Mucosa of descending colon (tissue), 3 donors: Measurements from ENCODE around the gene COL12A1. TPM values are rescaled to one million over a fixed set of nuclear protein-coding genes. Genes with fewer than 3 reads are reported as not detected.

Experiments used
- ATAC-seq: fragments of 200-7000 bp; cut with Tn5 transposase; one replicate; pipeline ENCODE4 v1.9.1; 2020; ENCODE audit warnings: mild to moderate bottlenecking, moderate library complexity
- DNase-seq, 3 donors: peaks; one replicate each; pipeline ENCODE4 v3.0.0-alpha.2; 2020
- H3K36me3 ChIP-seq: fragments of 200-600 bp; one replicate; pipeline ENCODE4 v1.8.0; 2021; ENCODE audit warnings: low read depth, mild to moderate bottlenecking
- H3K4me1 ChIP-seq: fragments of 200-600 bp; one replicate; pipeline ENCODE4 v1.8.0; 2021; ENCODE audit warnings: low read depth, mild to moderate bottlenecking
- H3K4me3 ChIP-seq: fragments of 200-600 bp; one replicate; pipeline ENCODE4 v1.8.0; 2021; ENCODE audit warnings: mild to moderate bottlenecking
- H3K9me3 ChIP-seq: fragments of 200-600 bp; one replicate; pipeline ENCODE4 v1.8.0; 2021; ENCODE audit warnings: mild to moderate bottlenecking
- intact Hi-C, 2 donors: fragments of 100-400 bp; cut with DNase I in 1 of 2; cut with micrococcal nuclease in 1 of 2; formaldehyde crosslinking; loops; one replicate each; pipeline versions ENCODE4 v1.11.0 to v1.11.1; 2022; cut with DNase I, micrococcal nuclease
- total RNA-seq, 3 donors: library from RNA; stranded (reverse); fragmentation: NEBNext Ultra II Directional in 2 of 3; extraction: Animal tissue kit (Norgen Biotek cat#: 25700) in 2 of 3; gene quantifications; one replicate each; pipeline versions ENCODE4 v1.2.1 to v1.2.4, GENCODE V29; 2021 to 2023
- TF ChIP-seq, protein P1 (sequence below): fragments of 200-600 bp; IDR thresholded peaks from one replicate; pipeline ENCODE4 v1.8.0; 2022; ENCODE audit warnings: antibody characterized with exemption, mild to moderate bottlenecking
- donor health status: DM: no; HTN: no; CAD: no; lungs with moderate emphysema.
- donor health status: DM: no; HTN: no; CAD: no.
- donor health status: DM: no; HTN: yes; CAD: no.

COL12A1 gene
- total RNA-seq, 3 donors from 2014 or later, result 6.1 to 80.9 (median 15.7) TPM

DNA sequence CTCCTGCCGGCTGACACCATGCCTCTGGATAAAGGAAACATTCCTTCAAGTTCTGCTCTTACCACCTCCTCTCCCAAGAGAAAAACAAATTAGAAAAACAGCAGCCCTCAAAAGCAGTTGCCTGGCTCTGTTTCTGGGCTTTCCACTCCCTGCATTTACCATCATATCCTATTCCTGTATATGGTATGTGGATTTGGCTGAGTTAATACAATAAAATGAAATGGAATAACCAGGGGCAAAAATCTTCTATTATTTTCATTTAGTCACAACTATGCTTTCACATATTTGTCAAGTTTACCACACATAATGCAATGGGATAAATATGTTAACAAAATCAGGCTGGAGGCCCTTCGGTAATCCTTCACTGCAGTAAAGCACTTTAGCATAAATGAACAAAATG lies 34.3 kb downstream of the COL12A1 start:
- Histone ChIP-seq H3K9me3 (no peaks in the 10 kb centered on the region), H3K36me3 (no peaks in the 10 kb centered on the region), H3K4me1 (no peaks in the 10 kb centered on the region), H3K4me3 (no peak overlapping the region)
- TF ChIP-seq, protein P1, sequence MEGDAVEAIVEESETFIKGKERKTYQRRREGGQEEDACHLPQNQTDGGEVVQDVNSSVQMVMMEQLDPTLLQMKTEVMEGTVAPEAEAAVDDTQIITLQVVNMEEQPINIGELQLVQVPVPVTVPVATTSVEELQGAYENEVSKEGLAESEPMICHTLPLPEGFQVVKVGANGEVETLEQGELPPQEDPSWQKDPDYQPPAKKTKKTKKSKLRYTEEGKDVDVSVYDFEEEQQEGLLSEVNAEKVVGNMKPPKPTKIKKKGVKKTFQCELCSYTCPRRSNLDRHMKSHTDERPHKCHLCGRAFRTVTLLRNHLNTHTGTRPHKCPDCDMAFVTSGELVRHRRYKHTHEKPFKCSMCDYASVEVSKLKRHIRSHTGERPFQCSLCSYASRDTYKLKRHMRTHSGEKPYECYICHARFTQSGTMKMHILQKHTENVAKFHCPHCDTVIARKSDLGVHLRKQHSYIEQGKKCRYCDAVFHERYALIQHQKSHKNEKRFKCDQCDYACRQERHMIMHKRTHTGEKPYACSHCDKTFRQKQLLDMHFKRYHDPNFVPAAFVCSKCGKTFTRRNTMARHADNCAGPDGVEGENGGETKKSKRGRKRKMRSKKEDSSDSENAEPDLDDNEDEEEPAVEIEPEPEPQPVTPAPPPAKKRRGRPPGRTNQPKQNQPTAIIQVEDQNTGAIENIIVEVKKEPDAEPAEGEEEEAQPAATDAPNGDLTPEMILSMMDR, result no peak
- no peak for ATAC-seq
- no peak for DNase-seq
- intact Hi-C loops, result no loop called here

GRCh38 chr6:75170691-75171560 lies 34.9 kb downstream of the COL12A1 start:
- TF ChIP-seq, protein P1, result no peak
- DNase-seq (no peak), ATAC-seq (no peak)
- Histone ChIP-seq H3K9me3 (no peaks in the 10 kb centered on the region), H3K4me1 (no peaks in the 10 kb centered on the region), H3K36me3 (no peaks in the 10 kb centered on the region), H3K4me3 (no peak overlapping the region)
- intact Hi-C loops, result no loop called here

DNA sequence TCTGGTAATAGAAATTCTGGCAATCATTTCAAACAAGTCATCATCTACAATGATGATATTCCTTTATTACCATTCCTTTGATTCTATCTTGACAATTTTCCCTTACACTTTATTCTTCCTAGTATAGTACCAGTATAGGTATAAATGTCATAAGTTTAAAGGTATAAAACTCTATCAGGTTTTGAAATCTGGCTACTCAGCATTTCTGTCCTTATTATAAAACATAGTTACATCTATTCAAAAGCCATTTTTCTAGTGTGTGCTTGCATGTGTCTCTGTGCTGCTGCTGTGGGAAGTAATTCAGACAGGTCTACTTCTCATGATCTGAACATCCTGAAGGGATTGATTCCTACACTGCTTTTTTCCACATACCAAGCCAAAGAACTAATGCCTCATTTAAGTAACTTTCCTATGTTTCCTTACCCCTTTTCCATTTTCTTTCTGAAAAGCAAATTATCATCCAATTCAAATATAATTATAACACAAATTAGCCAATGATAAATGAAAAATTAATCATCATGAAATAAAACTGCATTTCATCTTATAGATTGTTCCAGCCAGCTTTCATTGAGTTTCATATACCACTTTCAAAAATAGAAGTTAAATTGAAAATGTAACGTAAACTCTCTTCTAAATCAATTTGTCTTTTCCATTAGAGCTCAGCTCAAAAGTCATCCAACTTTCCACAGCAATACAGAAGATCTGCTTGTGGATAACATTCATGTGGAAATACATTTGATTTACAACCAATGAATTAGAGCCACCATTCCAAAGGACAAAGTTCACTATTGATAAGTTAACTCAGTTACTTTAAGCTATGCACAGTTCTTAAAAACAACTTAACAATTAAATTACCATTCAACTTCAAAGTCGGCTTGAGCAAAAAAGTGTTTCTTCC lies 35.9 kb downstream of the COL12A1 start:
- Histone ChIP-seq H3K36me3 (no peaks in the 10 kb centered on the region), H3K4me3 (no peak overlapping the region), H3K9me3 (no peaks in the 10 kb centered on the region), H3K4me1 (no peaks in the 10 kb centered on the region)
- DNase-seq (no peak), ATAC-seq (no peak)
- intact Hi-C loops, result no loop called here
- TF ChIP-seq, protein P1, result no peak

GRCh38 chr6:75167851-75168250 lies 38.0 kb downstream of the COL12A1 start:
- H3K36me3 ChIP-seq, result no peaks in the 10 kb centered on the region
- H3K4me1 ChIP-seq, result no peaks in the 10 kb centered on the region
- intact Hi-C loops, result no loop called here
- H3K4me3 ChIP-seq, result no peak overlapping the region
- no peaks in the 10 kb centered on the region for H3K9me3 ChIP-seq
- TF ChIP-seq, protein P1, result no peak
- DNase-seq (no peak), ATAC-seq (no peak)

- H3K9me3 ChIP-seq, result no peaks in the 10 kb centered on the region
- no peaks in the 10 kb centered on the region for H3K4me1 ChIP-seq
- intact Hi-C loops, result no loop called here
- H3K4me3 ChIP-seq, result no peak overlapping the region
- ATAC-seq (no peak), DNase-seq (no peak)
- no peaks in the 10 kb centered on the region for H3K36me3 ChIP-seq
- TF ChIP-seq, protein P1, result no peak
These were observed 38.5 kb downstream of the COL12A1 start for GRCh38 chr6:75167325-75167724.
